ELF-1 (cell line): ENCODE measurements around the gene PDGFRA.
"Not testable (repeated sequence)": the region's sequence is repeated elsewhere in the genome, so short reads cannot be mapped to it uniquely, and the experiment has no call there.

Experiments used
- DNase-seq: peaks from one replicate; pipeline ENCODE4 v3.0.0-alpha.2; 2016; ENCODE audit warnings: low read depth, low spot score

PDGFRA gene

GRCh38 chr4:54318904-54319303 lies 89.8 kb downstream of the PDGFRA start:
- DNase-seq = peak; percentile 47

- no peak for DNase-seq
Measured at GRCh38 chr4:54320826-54321685, 92.0 kb downstream of the PDGFRA start.

DNA sequence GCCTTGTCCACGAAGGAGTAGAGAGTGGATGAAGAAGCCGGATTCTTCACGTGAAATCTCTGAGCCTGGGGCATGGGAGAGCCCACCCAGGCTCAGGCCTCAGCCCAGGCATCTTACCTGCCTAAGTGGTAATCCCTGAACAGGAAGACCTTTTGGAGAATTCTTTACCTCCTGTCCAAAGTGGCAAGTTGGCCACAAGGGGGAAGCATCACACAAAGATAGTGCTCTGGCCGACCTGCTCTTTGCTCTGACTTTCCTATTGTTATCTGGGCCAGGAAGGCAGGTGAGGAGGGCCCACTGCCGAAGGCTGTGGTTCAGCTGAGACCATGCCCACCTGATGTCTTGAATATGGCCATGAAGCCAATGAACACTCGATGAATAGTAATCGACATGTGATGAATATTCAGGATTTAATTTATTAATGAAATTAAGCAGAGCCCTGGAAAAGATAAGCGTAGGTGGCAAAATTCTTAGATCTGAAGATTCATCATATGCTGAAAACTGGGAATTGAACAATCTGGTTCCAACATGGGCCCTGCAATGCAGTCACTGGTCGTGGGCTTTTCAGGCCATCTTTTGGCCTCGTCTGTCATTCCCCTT lies 93.8 kb downstream of the PDGFRA start:
- peak; percentile 84 for DNase-seq

- no peak for DNase-seq
Measured at GRCh38 chr4:54330896-54331295, 101.8 kb downstream of the PDGFRA start.

GRCh38 chr4:54332542-54332941 lies 103.4 kb downstream of the PDGFRA start:
- no peak for DNase-seq

DNA sequence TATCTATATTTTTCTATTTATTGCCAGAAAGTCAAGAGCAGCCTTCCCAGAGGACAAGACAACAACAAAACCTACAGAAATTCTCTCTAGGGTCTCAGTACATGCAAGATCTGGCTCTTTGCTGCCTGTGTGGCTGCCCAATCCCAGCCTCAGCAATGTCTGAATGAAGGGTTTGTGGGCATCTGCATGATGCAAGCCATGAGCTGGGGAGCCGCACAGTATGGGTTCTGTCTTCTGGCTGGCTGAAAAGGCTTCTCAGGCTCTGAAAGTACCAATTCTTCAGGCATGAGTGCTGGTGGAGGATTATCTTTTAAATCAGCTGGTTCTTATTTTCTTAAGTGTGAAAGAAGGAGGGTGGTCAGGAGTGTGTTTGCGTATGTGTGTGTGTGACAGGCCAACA lies 104.6 kb downstream of the PDGFRA start:
- no peak for DNase-seq

GRCh38 chr4:54334769-54335168 lies 105.7 kb downstream of the PDGFRA start:
- not testable (repeated sequence) for DNase-seq

GRCh38 chr4:54337009-54337408 lies 107.9 kb downstream of the PDGFRA start:
- no peak for DNase-seq

- not testable (repeated sequence) for DNase-seq
Measured at GRCh38 chr4:54342067-54342466, 113.0 kb downstream of the PDGFRA start.
